OCI-LY1 (cell line): ENCODE results near the gene CMTM8.

Source experiments
- H2AFZ ChIP-seq: fragments of 200-600 bp; sonication (generic), shearing (Covaris generic); 2 replicates; pipeline ENCODE4 v1.6.0; 2014; ENCODE audit warnings: antibody characterized with exemption, mild to moderate bottlenecking, low read length
- H3F3A ChIP-seq: fragments of 200-600 bp; sonication (generic), shearing (Covaris generic); 2 replicates; pipeline ENCODE4 v1.6.0; 2014; ENCODE audit warnings: mild to moderate bottlenecking, antibody characterized with exemption, low read length, moderate library complexity; ENCODE audit not compliant: insufficient read depth
- H3K27ac ChIP-seq: fragments of 200-600 bp; sonication (generic); 2 replicates; pipeline ENCODE4 v1.5.1; 2014; ENCODE audit warnings: low read length, mixed run types, mild to moderate bottlenecking, low read depth; ENCODE audit not compliant: poor library complexity, severe bottlenecking
- H3K27me3 ChIP-seq: fragments of 200-600 bp; sonication (generic); 2 replicates; pipeline ENCODE4 v1.6.0; 2014; ENCODE audit warnings: antibody characterized with exemption, mild to moderate bottlenecking, low read length, moderate library complexity; ENCODE audit not compliant: insufficient read depth
- H3K36me3 ChIP-seq: fragments of 200-600 bp; sonication (generic); 2 replicates; pipeline ENCODE4 v1.6.1; 2014; ENCODE audit warnings: mild to moderate bottlenecking, antibody characterized with exemption, low read length, moderate library complexity, mixed read lengths; ENCODE audit not compliant: insufficient read depth
- H3K4me1 ChIP-seq: fragments of 200-600 bp; sonication (generic); 2 replicates; pipeline ENCODE4 v1.5.1; 2014; ENCODE audit warnings: mild to moderate bottlenecking, low read length, moderate library complexity; ENCODE audit not compliant: insufficient read depth, severe bottlenecking
- H3K4me2 ChIP-seq: fragments of 200-600 bp; sonication (generic), shearing (Covaris generic); 2 replicates; pipeline ENCODE4 v1.6.1; 2014; ENCODE audit warnings: low read length
- H3K4me3 ChIP-seq: fragments of 200-600 bp; sonication (generic); 2 replicates; pipeline ENCODE4 v1.5.1; 2014; ENCODE audit warnings: low read length, low read depth, mild to moderate bottlenecking, mixed read lengths; ENCODE audit not compliant: poor library complexity, severe bottlenecking
- H3K79me2 ChIP-seq: fragments of 200-600 bp; shearing (Covaris generic); 2 replicates; pipeline ENCODE4 v1.6.1; 2016; ENCODE audit warnings: mixed run types, low read length, mixed read lengths; ENCODE audit not compliant: insufficient read depth
- H3K9ac ChIP-seq: fragments of 200-600 bp; sonication (generic), shearing (Covaris generic); 2 replicates; pipeline ENCODE4 v1.6.1; 2014; ENCODE audit warnings: mild to moderate bottlenecking, low read length, mixed read lengths
- H3K9me2 ChIP-seq: fragments of 200-600 bp; sonication (generic), shearing (Covaris generic); 2 replicates; pipeline ENCODE4 v1.6.1; 2014; ENCODE audit warnings: low read depth, mild to moderate bottlenecking, low read length, mixed read lengths
- H3K9me3 ChIP-seq: fragments of 200-600 bp; shearing (Covaris generic); 2 replicates; pipeline ENCODE4 v1.6.1; 2014; ENCODE audit warnings: low read length, mixed read lengths
- H4K20me1 ChIP-seq: fragments of 200-600 bp; sonication (generic), shearing (Covaris generic); 2 replicates; pipeline ENCODE4 v1.6.0; 2016; ENCODE audit warnings: mild to moderate bottlenecking, low read length; ENCODE audit not compliant: insufficient read depth
- CTCF ChIP-seq: fragments of 200-600 bp; sonication (generic), shearing (Covaris generic); IDR thresholded peaks from 2 replicates; pipeline ENCODE4 v1.5.1; 2017; ENCODE audit warnings: mild to moderate bottlenecking, antibody characterized with exemption, low read length, moderate library complexity, mixed read lengths
- EZH2 ChIP-seq: fragments of 200-600 bp; sonication (generic), shearing (Covaris generic); IDR thresholded peaks from 2 replicates; pipeline ENCODE4 v1.8.0; 2017; ENCODE audit warnings: borderline replicate concordance, mixed run types, mild to moderate bottlenecking, antibody characterized with exemption, low read length, moderate library complexity, mixed read lengths

The CMTM8 gene

GRCh38 chr3:32340611-32341365, 102.3 kb downstream of the CMTM8 start:
- Histone ChIP-seq H3K27me3 (no peaks in the 10 kb centered on the region), H3K9ac (no peak overlapping the region), H3K4me3 (no peak overlapping the region), H3K79me2 (no peaks in the 10 kb centered on the region), H3K36me3 (no peaks in the 10 kb centered on the region), H2AFZ (no peak overlapping the region), H4K20me1 (no peaks in the 10 kb centered on the region), H3K4me2 (no peak overlapping the region; the same call in 1 of the 2 replicates), H3K9me2 (no peaks in the 10 kb centered on the region), H3K4me1 (peaks cover 41% of the 10 kb centered on the region), H3K9me3 (no peaks in the 10 kb centered on the region), H3F3A (no peaks in the 10 kb centered on the region), H3K27ac (peak overlapping the region; percentile 61)
- TF ChIP-seq CTCF (peak; percentile 70), EZH2 (no peak)

GRCh38 chr3:32347343-32348125, 109.1 kb downstream of the CMTM8 start:
- Histone ChIP-seq H3K36me3 (no peaks in the 10 kb centered on the region), H3K27ac (peak overlapping the region; percentile 73), H3K4me2 (peak overlapping the region; percentile 41)

GRCh38 chr3:32349184-32349583, 110.7 kb downstream of the CMTM8 start:
- Histone ChIP-seq H4K20me1 (no peaks in the 10 kb centered on the region), H3K4me3 (no peak overlapping the region), H3F3A (no peaks in the 10 kb centered on the region), H3K9ac (no peak overlapping the region), H3K27me3 (no peaks in the 10 kb centered on the region), H3K9me3 (no peaks in the 10 kb centered on the region), H3K79me2 (no peaks in the 10 kb centered on the region), H3K4me2 (no peak overlapping the region), H3K27ac (no peak overlapping the region), H3K9me2 (no peaks in the 10 kb centered on the region), H2AFZ (no peak overlapping the region), H3K36me3 (no peaks in the 10 kb centered on the region), H3K4me1 (peaks cover 32% of the 10 kb centered on the region)
- TF ChIP-seq EZH2 (no peak), CTCF (no peak)

More at GRCh38 chr3:32347343-32348125, 109.1 kb downstream of the CMTM8 start:
- H3K79me2 ChIP-seq: no peaks in the 10 kb centered on the region
- no peak overlapping the region for H2AFZ ChIP-seq
- TF ChIP-seq EZH2 (no peak), CTCF (no peak)
- no peak overlapping the region for H3K9ac ChIP-seq
- no peaks in the 10 kb centered on the region for H3K9me3 ChIP-seq
- H3K4me1 ChIP-seq: peaks cover 46% of the 10 kb centered on the region
- H4K20me1 ChIP-seq: no peaks in the 10 kb centered on the region
- no peaks in the 10 kb centered on the region for H3K9me2 ChIP-seq
- no peaks in the 10 kb centered on the region for H3F3A ChIP-seq
- H3K27me3 ChIP-seq: no peaks in the 10 kb centered on the region
- H3K4me3 ChIP-seq: no peak overlapping the region
